WTC11 (cell line): ENCODE measurements around the gene CRYZ. TPM values are rescaled to one million over a fixed set of nuclear protein-coding genes. Genes with fewer than 3 reads are reported as not detected.

Source experiments
- ATAC-seq: fragments of 200-7000 bp; cut with Tn5 transposase; 2 replicates; pipeline ENCODE4 v1.10.0; 2021; ENCODE audit warnings: mild to moderate bottlenecking, moderate library complexity
- CTCF ChIA-PET: fragments of 300-600 bp; sonication (Branson Sonifier 250); formaldehyde crosslinking; loops from one replicate; lab custom pipeline; 2021; ENCODE audit warnings: antibody characterized with exemption; lab: Charles Lee
- POLR2A ChIA-PET: fragments of 350-600 bp; sonication (Branson Sonifier 250); formaldehyde crosslinking; loops from one replicate; lab custom pipeline; 2021; ENCODE audit warnings: antibody characterized with exemption; lab: Charles Lee
- DNase-seq: peaks from one replicate; pipeline ENCODE4 v3.0.0; 2021; ENCODE audit warnings: low spot score
- H3K27ac Mint-ChIP-seq: 2 replicates; pipeline ENCODE4 v1.8.0; 2021; ENCODE audit warnings: mixed read lengths
- H3K27me3 Mint-ChIP-seq: 2 replicates; pipeline ENCODE4 v1.8.0; 2021; ENCODE audit warnings: low read depth, mild to moderate bottlenecking, moderate library complexity, mixed read lengths
- H3K36me3 Mint-ChIP-seq: 2 replicates; pipeline ENCODE4 v1.8.0; 2021; ENCODE audit warnings: mixed read lengths
- H3K4me1 Mint-ChIP-seq: 2 replicates; pipeline ENCODE4 v1.8.0; 2022; ENCODE audit warnings: mixed read lengths
- H3K4me3 Mint-ChIP-seq: 2 replicates; pipeline ENCODE4 v1.8.0; 2021; ENCODE audit warnings: mild to moderate bottlenecking, moderate library complexity, mixed read lengths
- H3K9me3 Mint-ChIP-seq: 2 replicates; pipeline ENCODE4 v1.8.0; 2021; ENCODE audit warnings: mixed read lengths
- CREB1 ChIP-seq: sonication (generic); formaldehyde crosslinking; IDR thresholded peaks from 2 replicates; pipeline ENCODE4 v1.8.0; 2023; ENCODE audit warnings: mild to moderate bottlenecking, missing genetic modification reagents
- EMX1 ChIP-seq: fragments of 250-450 bp; sonication (Bioruptor Pico); IDR thresholded peaks from 2 replicates; pipeline ENCODE4 v1.8.0; 2021; ENCODE audit warnings: mild to moderate bottlenecking
- FOXJ3 ChIP-seq: sonication (generic); formaldehyde crosslinking; IDR thresholded peaks from 2 replicates; pipeline ENCODE4 v1.9.0; 2021; ENCODE audit warnings: missing genetic modification reagents, mild to moderate bottlenecking, borderline replicate concordance
- MXD4 ChIP-seq: fragments of 250-450 bp; sonication (Bioruptor Pico); IDR thresholded peaks from 2 replicates; pipeline ENCODE4 v1.8.0; 2021; ENCODE audit warnings: mild to moderate bottlenecking, moderate library complexity, borderline replicate concordance
- PRRX2 ChIP-seq: fragments of 250-450 bp; sonication (Bioruptor Pico); IDR thresholded peaks from 2 replicates; pipeline ENCODE4 v1.8.0; 2021; ENCODE audit warnings: mild to moderate bottlenecking
- ZBTB21 ChIP-seq: sonication (generic); formaldehyde crosslinking; IDR thresholded peaks from 2 replicates; pipeline ENCODE4 v1.8.1; 2023; ENCODE audit warnings: mild to moderate bottlenecking, missing genetic modification reagents, borderline replicate concordance
- ZNF121 ChIP-seq: sonication (generic); formaldehyde crosslinking; IDR thresholded peaks from 2 replicates; pipeline ENCODE4 v1.8.0; 2023; ENCODE audit warnings: missing genetic modification reagents
- ZNF219 ChIP-seq: sonication (generic); formaldehyde crosslinking; IDR thresholded peaks from 2 replicates; pipeline ENCODE4 v1.8.0; 2023; ENCODE audit warnings: missing genetic modification reagents, mild to moderate bottlenecking, borderline replicate concordance
- total RNA-seq: library from RNA; stranded (reverse); gene quantifications from 3 replicates; pipeline ENCODE4 v1.2.3, GENCODE V29; 2021
- TF ChIP-seq, protein P1 (sequence below): fragments of 200-600 bp; IDR thresholded peaks from 2 replicates; pipeline ENCODE4 v1.8.0; 2022; ENCODE audit warnings: antibody characterized with exemption
- TF ChIP-seq, protein P2 (sequence below): sonication (generic); formaldehyde crosslinking; IDR thresholded peaks from 2 replicates; pipeline ENCODE4 v1.8.1; 2022; ENCODE audit warnings: low read depth, missing genetic modification reagents, borderline replicate concordance
- TF ChIP-seq, protein P3 (sequence below): sonication (generic); formaldehyde crosslinking; IDR thresholded peaks from 2 replicates; pipeline ENCODE4 v1.8.0; 2023; ENCODE audit warnings: missing genetic modification reagents
- TF ChIP-seq, protein P4 (sequence below): sonication (generic); formaldehyde crosslinking; IDR thresholded peaks from 2 replicates; pipeline ENCODE4 v1.8.1; 2023; ENCODE audit warnings: mild to moderate bottlenecking, moderate library complexity, missing genetic modification reagents
- TF ChIP-seq, protein P5 (sequence below): fragments of 250-450 bp; sonication (Bioruptor Pico); IDR thresholded peaks from 2 replicates; pipeline ENCODE4 v1.9.0; 2021; ENCODE audit warnings: mild to moderate bottlenecking, borderline replicate concordance

CRYZ gene
- total RNA-seq, 1 experiment from 2014 or later: 42.2 TPM

DNA sequence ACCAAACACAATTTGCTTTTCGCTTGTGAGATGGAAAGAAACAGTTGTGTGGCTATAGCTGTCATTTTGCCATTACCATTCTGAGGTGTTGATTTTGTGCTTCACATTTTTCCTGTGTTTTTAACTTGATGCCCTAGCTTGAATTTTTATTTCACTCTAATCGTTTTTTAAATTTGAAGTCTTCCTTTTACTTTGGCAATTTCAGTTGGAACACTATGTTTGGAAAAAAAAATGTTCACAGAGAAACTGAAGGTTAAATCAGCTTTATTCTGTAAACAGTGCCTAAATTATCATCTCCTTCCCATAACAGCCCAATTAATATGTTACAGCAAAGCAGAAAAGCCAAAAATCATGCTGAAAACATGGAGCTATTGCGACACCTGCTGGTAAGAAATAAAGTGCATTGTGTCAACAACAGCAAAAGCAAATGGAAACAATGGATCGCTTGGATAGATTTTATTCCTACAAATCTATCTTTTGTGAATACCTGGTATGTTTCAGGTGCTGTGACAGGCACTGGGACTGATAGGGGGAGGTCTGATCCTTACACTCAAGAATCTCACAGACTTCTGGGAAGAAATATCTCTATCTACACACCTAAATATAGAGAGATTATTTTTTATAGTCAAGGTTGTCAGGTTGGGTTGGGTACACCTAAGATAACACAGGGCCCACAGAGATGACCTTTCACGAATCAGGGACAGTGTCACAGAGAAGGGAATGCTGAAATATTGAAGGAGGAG, 43.1 kb downstream of the CRYZ start:
- TF ChIP-seq CREB1 (CRISPR knock-in tag): no peak
- TF ChIP-seq, protein P1, sequence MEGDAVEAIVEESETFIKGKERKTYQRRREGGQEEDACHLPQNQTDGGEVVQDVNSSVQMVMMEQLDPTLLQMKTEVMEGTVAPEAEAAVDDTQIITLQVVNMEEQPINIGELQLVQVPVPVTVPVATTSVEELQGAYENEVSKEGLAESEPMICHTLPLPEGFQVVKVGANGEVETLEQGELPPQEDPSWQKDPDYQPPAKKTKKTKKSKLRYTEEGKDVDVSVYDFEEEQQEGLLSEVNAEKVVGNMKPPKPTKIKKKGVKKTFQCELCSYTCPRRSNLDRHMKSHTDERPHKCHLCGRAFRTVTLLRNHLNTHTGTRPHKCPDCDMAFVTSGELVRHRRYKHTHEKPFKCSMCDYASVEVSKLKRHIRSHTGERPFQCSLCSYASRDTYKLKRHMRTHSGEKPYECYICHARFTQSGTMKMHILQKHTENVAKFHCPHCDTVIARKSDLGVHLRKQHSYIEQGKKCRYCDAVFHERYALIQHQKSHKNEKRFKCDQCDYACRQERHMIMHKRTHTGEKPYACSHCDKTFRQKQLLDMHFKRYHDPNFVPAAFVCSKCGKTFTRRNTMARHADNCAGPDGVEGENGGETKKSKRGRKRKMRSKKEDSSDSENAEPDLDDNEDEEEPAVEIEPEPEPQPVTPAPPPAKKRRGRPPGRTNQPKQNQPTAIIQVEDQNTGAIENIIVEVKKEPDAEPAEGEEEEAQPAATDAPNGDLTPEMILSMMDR: peak; percentile 77
- TF ChIP-seq MXD4 (CRISPR knock-in tag): no peak
- TF ChIP-seq, protein P2, sequence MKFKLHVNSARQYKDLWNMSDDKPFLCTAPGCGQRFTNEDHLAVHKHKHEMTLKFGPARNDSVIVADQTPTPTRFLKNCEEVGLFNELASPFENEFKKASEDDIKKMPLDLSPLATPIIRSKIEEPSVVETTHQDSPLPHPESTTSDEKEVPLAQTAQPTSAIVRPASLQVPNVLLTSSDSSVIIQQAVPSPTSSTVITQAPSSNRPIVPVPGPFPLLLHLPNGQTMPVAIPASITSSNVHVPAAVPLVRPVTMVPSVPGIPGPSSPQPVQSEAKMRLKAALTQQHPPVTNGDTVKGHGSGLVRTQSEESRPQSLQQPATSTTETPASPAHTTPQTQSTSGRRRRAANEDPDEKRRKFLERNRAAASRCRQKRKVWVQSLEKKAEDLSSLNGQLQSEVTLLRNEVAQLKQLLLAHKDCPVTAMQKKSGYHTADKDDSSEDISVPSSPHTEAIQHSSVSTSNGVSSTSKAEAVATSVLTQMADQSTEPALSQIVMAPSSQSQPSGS (CRISPR knock-in tag): no peak
- TF ChIP-seq, protein P3, sequence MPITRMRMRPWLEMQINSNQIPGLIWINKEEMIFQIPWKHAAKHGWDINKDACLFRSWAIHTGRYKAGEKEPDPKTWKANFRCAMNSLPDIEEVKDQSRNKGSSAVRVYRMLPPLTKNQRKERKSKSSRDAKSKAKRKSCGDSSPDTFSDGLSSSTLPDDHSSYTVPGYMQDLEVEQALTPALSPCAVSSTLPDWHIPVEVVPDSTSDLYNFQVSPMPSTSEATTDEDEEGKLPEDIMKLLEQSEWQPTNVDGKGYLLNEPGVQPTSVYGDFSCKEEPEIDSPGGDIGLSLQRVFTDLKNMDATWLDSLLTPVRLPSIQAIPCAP (CRISPR knock-in tag): no peak
- TF ChIP-seq ZBTB21 (CRISPR knock-in tag): no peak
- no peak for TF ChIP-seq ZNF121 (CRISPR knock-in tag)
- TF ChIP-seq, protein P4, sequence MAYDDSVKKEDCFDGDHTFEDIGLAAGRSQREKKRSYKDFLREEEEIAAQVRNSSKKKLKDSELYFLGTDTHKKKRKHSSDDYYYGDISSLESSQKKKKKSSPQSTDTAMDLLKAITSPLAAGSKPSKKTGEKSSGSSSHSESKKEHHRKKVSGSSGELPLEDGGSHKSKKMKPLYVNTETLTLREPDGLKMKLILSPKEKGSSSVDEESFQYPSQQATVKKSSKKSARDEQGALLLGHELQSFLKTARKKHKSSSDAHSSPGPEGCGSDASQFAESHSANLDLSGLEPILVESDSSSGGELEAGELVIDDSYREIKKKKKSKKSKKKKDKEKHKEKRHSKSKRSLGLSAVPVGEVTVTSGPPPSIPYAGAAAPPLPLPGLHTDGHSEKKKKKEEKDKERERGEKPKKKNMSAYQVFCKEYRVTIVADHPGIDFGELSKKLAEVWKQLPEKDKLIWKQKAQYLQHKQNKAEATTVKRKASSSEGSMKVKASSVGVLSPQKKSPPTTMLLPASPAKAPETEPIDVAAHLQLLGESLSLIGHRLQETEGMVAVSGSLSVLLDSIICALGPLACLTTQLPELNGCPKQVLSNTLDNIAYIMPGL (CRISPR knock-in tag): no peak
- TF ChIP-seq FOXJ3: no peak
- Mint-ChIP-seq H3K36me3 (no peaks in the 10 kb centered on the region), H3K27ac (peak overlapping the region; percentile 40), H3K27me3 (no peaks in the 10 kb centered on the region), H3K4me1 (peaks cover 12% of the 10 kb centered on the region), H3K9me3 (peaks cover 4% of the 10 kb centered on the region), H3K4me3 (peak overlapping the region; percentile 4; the same call in 1 of the 2 replicates)
- DNase-seq (peak; percentile 51), ATAC-seq (peak; percentile 80)
- CTCF ChIA-PET: interaction anchor here (0.6 to 2.7 kb wide), 25 partner anchors 9 to 690 kb away, joined by 3 to 31 read pairs (median 3); partner anchors contain the start of genes CRYZ, ERICH3 and TYW3
- POLR2A ChIA-PET: no interaction called here

DNA sequence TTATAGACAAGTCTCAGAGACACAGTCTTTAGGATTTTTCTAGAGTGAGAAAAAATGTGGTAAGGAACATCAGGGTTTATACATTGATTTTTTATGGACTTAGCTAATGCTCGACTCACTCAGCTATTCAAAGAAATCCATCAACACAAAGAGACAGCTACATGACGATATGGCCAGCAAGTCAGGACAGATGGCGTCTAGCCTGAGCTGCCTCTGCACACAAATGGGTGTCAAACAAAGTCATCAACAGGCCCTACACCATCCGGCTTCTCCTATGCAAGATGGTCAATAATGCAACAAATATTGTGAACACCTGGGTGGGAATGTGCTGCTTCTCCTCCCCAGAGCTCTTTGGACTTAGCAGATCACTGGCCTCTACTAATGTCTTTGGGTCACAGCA, 45.9 kb downstream of the CRYZ start:
- H3K36me3 Mint-ChIP-seq: no peaks in the 10 kb centered on the region
- POLR2A ChIA-PET: no interaction called here
- TF ChIP-seq PRRX2 (CRISPR knock-in tag) (no peak), EMX1 (CRISPR knock-in tag) (no peak), ZNF219 (CRISPR knock-in tag) (no peak)
- TF ChIP-seq, protein P5, sequence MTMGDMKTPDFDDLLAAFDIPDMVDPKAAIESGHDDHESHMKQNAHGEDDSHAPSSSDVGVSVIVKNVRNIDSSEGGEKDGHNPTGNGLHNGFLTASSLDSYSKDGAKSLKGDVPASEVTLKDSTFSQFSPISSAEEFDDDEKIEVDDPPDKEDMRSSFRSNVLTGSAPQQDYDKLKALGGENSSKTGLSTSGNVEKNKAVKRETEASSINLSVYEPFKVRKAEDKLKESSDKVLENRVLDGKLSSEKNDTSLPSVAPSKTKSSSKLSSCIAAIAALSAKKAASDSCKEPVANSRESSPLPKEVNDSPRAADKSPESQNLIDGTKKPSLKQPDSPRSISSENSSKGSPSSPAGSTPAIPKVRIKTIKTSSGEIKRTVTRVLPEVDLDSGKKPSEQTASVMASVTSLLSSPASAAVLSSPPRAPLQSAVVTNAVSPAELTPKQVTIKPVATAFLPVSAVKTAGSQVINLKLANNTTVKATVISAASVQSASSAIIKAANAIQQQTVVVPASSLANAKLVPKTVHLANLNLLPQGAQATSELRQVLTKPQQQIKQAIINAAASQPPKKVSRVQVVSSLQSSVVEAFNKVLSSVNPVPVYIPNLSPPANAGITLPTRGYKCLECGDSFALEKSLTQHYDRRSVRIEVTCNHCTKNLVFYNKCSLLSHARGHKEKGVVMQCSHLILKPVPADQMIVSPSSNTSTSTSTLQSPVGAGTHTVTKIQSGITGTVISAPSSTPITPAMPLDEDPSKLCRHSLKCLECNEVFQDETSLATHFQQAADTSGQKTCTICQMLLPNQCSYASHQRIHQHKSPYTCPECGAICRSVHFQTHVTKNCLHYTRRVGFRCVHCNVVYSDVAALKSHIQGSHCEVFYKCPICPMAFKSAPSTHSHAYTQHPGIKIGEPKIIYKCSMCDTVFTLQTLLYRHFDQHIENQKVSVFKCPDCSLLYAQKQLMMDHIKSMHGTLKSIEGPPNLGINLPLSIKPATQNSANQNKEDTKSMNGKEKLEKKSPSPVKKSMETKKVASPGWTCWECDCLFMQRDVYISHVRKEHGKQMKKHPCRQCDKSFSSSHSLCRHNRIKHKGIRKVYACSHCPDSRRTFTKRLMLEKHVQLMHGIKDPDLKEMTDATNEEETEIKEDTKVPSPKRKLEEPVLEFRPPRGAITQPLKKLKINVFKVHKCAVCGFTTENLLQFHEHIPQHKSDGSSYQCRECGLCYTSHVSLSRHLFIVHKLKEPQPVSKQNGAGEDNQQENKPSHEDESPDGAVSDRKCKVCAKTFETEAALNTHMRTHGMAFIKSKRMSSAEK (CRISPR knock-in tag): no peak
- no peak overlapping the region for H3K27ac Mint-ChIP-seq
- CTCF ChIA-PET: no interaction called here
- no peak overlapping the region for H3K4me3 Mint-ChIP-seq
- H3K27me3 Mint-ChIP-seq: no peaks in the 10 kb centered on the region; the same call in 1 of the 2 replicates
- no peak for DNase-seq
- ATAC-seq: no peak
- peaks cover 9% of the 10 kb centered on the region for H3K4me1 Mint-ChIP-seq
- no peaks in the 10 kb centered on the region for H3K9me3 Mint-ChIP-seq
